HepG2 (cell line): ENCODE data around the gene MCRS1. TPM values are rescaled to one million over a fixed set of nuclear protein-coding genes. Genes with fewer than 3 reads are reported as not detected.

Experiments used
- AGO1 ChIP-seq: fragments of 200-400 bp; formaldehyde crosslinking; IDR thresholded peaks from 2 replicates; pipeline ENCODE4 v1.6.1; 2017; ENCODE audit warnings: mild to moderate bottlenecking, low read depth, low read length, moderate library complexity; ENCODE audit not compliant: poor library complexity, severe bottlenecking
- ATF7 ChIP-seq, 2 experiments: fragments of 450-650 bp in 1 of 2; sonication (generic) in 1 of 2; formaldehyde crosslinking in 1 of 2; IDR thresholded peaks; 2 replicates each; pipeline versions ENCODE4 v1.4.0 to v1.6.1; 2016 to 2020; ENCODE audit warnings: antibody characterized with exemption in 1 of 2, mild to moderate bottlenecking in 1 of 2, missing genetic modification reagents in 1 of 2
- BHLHE40 ChIP-seq: IDR thresholded peaks from 2 replicates; pipeline ENCODE4 v1.6.1; 2011; ENCODE audit warnings: low read length, improper control_type of control experiment
- EED ChIP-seq: sonication (generic); formaldehyde crosslinking; IDR thresholded peaks from 2 replicates; pipeline ENCODE4 v1.5.0; 2020; ENCODE audit warnings: mild to moderate bottlenecking, missing genetic modification reagents
- ESRRA ChIP-seq: sonication (generic); formaldehyde crosslinking; IDR thresholded peaks from 2 replicates; pipeline ENCODE4 v1.5.1; 2020; ENCODE audit warnings: mild to moderate bottlenecking, low read depth, missing genetic modification reagents
- FLYWCH1 ChIP-seq: sonication (generic); formaldehyde crosslinking; IDR thresholded peaks from 2 replicates; pipeline ENCODE4 v1.8.1; 2023; ENCODE audit warnings: mild to moderate bottlenecking, missing genetic modification reagents
- GATAD2A ChIP-seq: IDR thresholded peaks from 2 replicates; pipeline ENCODE4 v1.6.1; 2016
- GPBP1L1 ChIP-seq: sonication (generic); formaldehyde crosslinking; IDR thresholded peaks from 2 replicates; pipeline ENCODE4 v1.5.0; 2020; ENCODE audit warnings: mild to moderate bottlenecking, missing genetic modification reagents
- HNF1B ChIP-seq: sonication (generic); formaldehyde crosslinking; IDR thresholded peaks from 2 replicates; pipeline ENCODE4 v1.5.1; 2020; ENCODE audit warnings: mild to moderate bottlenecking, moderate library complexity, missing genetic modification reagents
- LBX2 ChIP-seq: sonication (generic); formaldehyde crosslinking; IDR thresholded peaks from 2 replicates; pipeline ENCODE4 v1.5.0; 2020; ENCODE audit warnings: missing genetic modification reagents, mild to moderate bottlenecking, borderline replicate concordance
- MAFF ChIP-seq: IDR thresholded peaks from 2 replicates; pipeline ENCODE4 v1.6.1; 2011; ENCODE audit warnings: low read depth, low read length, improper control_type of control experiment
- MYNN ChIP-seq: sonication (generic); formaldehyde crosslinking; IDR thresholded peaks from 2 replicates; pipeline ENCODE4 v1.4.0; 2020; ENCODE audit warnings: mild to moderate bottlenecking, low read depth, missing genetic modification reagents
- POLR2G ChIP-seq: fragments of 200-400 bp; formaldehyde crosslinking; IDR thresholded peaks from 2 replicates; pipeline ENCODE4 v1.6.1; 2018; ENCODE audit warnings: mild to moderate bottlenecking, low read depth, low read length, moderate library complexity
- SP4 ChIP-seq: sonication (generic); formaldehyde crosslinking; IDR thresholded peaks from 2 replicates; pipeline ENCODE4 v1.8.1; 2023; ENCODE audit warnings: mild to moderate bottlenecking, missing genetic modification reagents
- TBP ChIP-seq: sonication (generic); formaldehyde crosslinking; IDR thresholded peaks from 2 replicates; pipeline ENCODE4 v1.5.0; 2020; ENCODE audit warnings: missing genetic modification reagents
- TBX2 ChIP-seq: sonication (generic); formaldehyde crosslinking; IDR thresholded peaks from 2 replicates; pipeline ENCODE4 v1.5.0; 2020; ENCODE audit warnings: missing genetic modification reagents, mild to moderate bottlenecking, borderline replicate concordance
- TCF7L2 ChIP-seq: IDR thresholded peaks from 2 replicates; pipeline ENCODE4 v1.6.1; 2011; ENCODE audit warnings: mild to moderate bottlenecking, low read depth, low read length, moderate library complexity
- ZBTB7A ChIP-seq: sonication (generic); formaldehyde crosslinking; IDR thresholded peaks from 2 replicates; pipeline ENCODE4 v1.8.0; 2022; ENCODE audit warnings: mild to moderate bottlenecking, missing genetic modification reagents
- ZNF224 ChIP-seq: sonication (generic); formaldehyde crosslinking; IDR thresholded peaks from 2 replicates; pipeline ENCODE4 v1.5.0; 2020; ENCODE audit warnings: mild to moderate bottlenecking, missing genetic modification reagents
- ZNF235 ChIP-seq: sonication (generic); formaldehyde crosslinking; IDR thresholded peaks from 2 replicates; pipeline ENCODE4 v1.8.1; 2023; ENCODE audit warnings: mild to moderate bottlenecking, missing genetic modification reagents, borderline replicate concordance
- ZNF253 ChIP-seq: sonication (generic); formaldehyde crosslinking; IDR thresholded peaks from 2 replicates; pipeline ENCODE4 v1.8.0; 2022; ENCODE audit warnings: mild to moderate bottlenecking, missing genetic modification reagents, borderline replicate concordance
- ZNF274 ChIP-seq: sonication (generic); formaldehyde crosslinking; IDR thresholded peaks from 2 replicates; pipeline ENCODE4 v1.5.1; 2020; ENCODE audit warnings: mild to moderate bottlenecking, missing genetic modification reagents
- ZNF333 ChIP-seq: sonication (generic); formaldehyde crosslinking; IDR thresholded peaks from 2 replicates; pipeline ENCODE4 v1.4.0; 2020; ENCODE audit warnings: mild to moderate bottlenecking, missing genetic modification reagents, borderline replicate concordance
- ZNF530 ChIP-seq: sonication (generic); formaldehyde crosslinking; IDR thresholded peaks from 2 replicates; pipeline ENCODE4 v1.5.0; 2020; ENCODE audit warnings: low read depth, mild to moderate bottlenecking, missing genetic modification reagents
- ZNF562 ChIP-seq: sonication (generic); formaldehyde crosslinking; IDR thresholded peaks from 2 replicates; pipeline ENCODE4 v1.8.0; 2022; ENCODE audit warnings: missing genetic modification reagents, borderline replicate concordance
- ZNF589 ChIP-seq: sonication (generic); formaldehyde crosslinking; conservative IDR thresholded peaks from 2 replicates; pipeline ENCODE4 v1.8.0; 2022; ENCODE audit warnings: mild to moderate bottlenecking, moderate library complexity, missing genetic modification reagents
- ZNF644 ChIP-seq: IDR thresholded peaks from 2 replicates; pipeline ENCODE4 v1.6.1; 2016; ENCODE audit warnings: low read depth
- ZNF790 ChIP-seq: sonication (generic); formaldehyde crosslinking; IDR thresholded peaks from 2 replicates; pipeline ENCODE4 v1.8.0; 2022; ENCODE audit warnings: missing genetic modification reagents, mild to moderate bottlenecking, borderline replicate concordance
- ZSCAN9 ChIP-seq: IDR thresholded peaks from 2 replicates; pipeline ENCODE4 v1.6.1; 2016; ENCODE audit warnings: borderline replicate concordance
- polyA plus RNA-seq, 8 experiments: library from polyadenylated mRNA; depleted of rRNA in 3 of 8; stranded (reverse) in 7 of 8; unstranded in 1 of 8; fragments of >200 nt; fragmentation: Illumina TruSeq in 4 of 8; extraction: Trizol in 4 of 8; gene quantifications; 2 replicates each; pipeline versions ENCODE4 v1.2.1 to v1.2.3, GENCODE V29; 2011 to 2016; ENCODE audit warnings: low read depth in 4 of 8, missing spikeins in 1 of 8, mixed read lengths in 1 of 8; ENCODE audit not compliant: insufficient read depth in 1 of 8
- total RNA-seq, 5 experiments: library from RNA; depleted of rRNA; stranded (reverse); fragments of >200 nt; fragmentation: Illumina TruSeq; extraction: Trizol; gene quantifications; 2 replicates each; pipeline ENCODE4 v1.2.3, GENCODE V29; 2016; ENCODE audit warnings: low read depth in 1 of 5

Gene MCRS1
- total and polyA plus RNA-seq, 2 of the 13 experiments (the other 11 are each of a cell fraction or from before 2014, with no cell fraction given), result 51.0 to 66.3 TPM

DNA sequence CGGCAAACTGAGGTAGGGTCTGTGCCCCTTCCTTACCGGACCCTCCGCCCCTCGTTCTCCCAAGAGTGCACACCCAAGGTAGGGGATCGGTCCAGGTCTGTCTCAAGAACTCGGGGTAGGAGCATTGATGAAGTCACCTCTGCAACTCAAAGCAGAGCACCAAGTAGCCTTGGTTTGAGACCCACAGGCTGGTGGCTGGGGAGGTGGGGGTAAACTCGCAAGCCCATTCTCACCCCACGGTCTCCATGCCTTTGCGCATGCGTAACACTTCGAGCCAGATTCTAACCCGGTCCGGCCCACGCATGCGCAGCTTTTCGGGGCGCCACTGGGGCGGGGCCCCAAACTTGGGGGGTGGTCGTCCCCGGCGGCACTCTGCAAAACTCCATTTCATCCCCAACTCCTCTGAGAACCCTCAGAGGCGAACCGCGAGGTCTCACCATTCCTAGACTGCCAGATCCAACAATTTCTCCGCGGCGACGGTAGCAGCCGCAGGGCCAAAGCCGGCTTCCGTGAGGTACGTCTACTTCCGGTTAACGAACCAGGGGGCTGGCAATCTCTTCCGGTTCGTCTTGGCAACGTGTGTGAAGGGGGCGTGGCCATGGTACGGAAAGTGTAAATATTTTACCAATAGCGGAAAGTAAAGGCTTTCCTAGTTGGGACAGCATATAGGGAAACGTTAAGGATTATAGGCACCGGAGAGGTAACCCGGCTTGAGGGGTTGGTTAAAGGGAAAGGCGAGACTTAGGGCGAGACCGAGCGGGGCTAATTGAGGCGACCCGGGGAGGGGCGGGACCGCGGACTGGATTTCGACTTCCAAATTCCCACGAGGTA lies at the start of gene MCRS1 (continued):
- TF ChIP-seq HNF1B (CRISPR knock-in tag), result peak; percentile 81
- TF ChIP-seq POLR2G, result peak; percentile 96
- TF ChIP-seq SP4, result peak; percentile 78
- no peak for TF ChIP-seq ZBTB7A (CRISPR knock-in tag)
- no peak for TF ChIP-seq ZNF790
- peak; percentile 35; the same call in 1 of the 2 replicates for TF ChIP-seq GATAD2A (CRISPR knock-in tag)
- 0 out of 2 replicates have a peak, but pooled peaks have one; percentile 47 for TF ChIP-seq ZSCAN9 (CRISPR knock-in tag)
- TF ChIP-seq FLYWCH1, result no peak
- peak; percentile 71 for TF ChIP-seq TBX2 (CRISPR knock-in tag)
- TF ChIP-seq ZNF235, result 0 out of 2 replicates have a peak, but pooled peaks have one; percentile 57
- no peak for TF ChIP-seq ZNF253 (CRISPR knock-in tag)
- no peak for TF ChIP-seq TBP (CRISPR knock-in tag)
- TF ChIP-seq LBX2, result no peak
- no peak for TF ChIP-seq ZNF530 (CRISPR knock-in tag)
- TF ChIP-seq ZNF224, result peak; percentile 34; the same call in 1 of the 2 replicates
- no peak for TF ChIP-seq EED
- no peak for TF ChIP-seq AGO1
- TF ChIP-seq ZNF274 (CRISPR knock-in tag), result no peak
- TF ChIP-seq GPBP1L1 (CRISPR knock-in tag), result no peak
- no peak; the same call in 1 of the 2 replicates for TF ChIP-seq ESRRA (CRISPR knock-in tag)
- no peak for TF ChIP-seq ATF7 (IDR thresholded peaks at IDR 0.05)
- TF ChIP-seq ATF7 (CRISPR knock-in tag; IDR thresholded peaks at IDR 0.05), result no peak
- TF ChIP-seq ZNF589 (CRISPR knock-in tag), result no peak
- no peak for TF ChIP-seq ZNF644
- TF ChIP-seq ZNF562 (CRISPR knock-in tag), result no peak
- no peak for TF ChIP-seq MYNN (CRISPR knock-in tag)
- TF ChIP-seq MAFF, result no peak
- peak; percentile 37; the same call in 1 of the 2 replicates for TF ChIP-seq ZNF333 (CRISPR knock-in tag)
- TF ChIP-seq TCF7L2, result no peak
- TF ChIP-seq BHLHE40, result 0 out of 2 replicates have a peak, but pooled peaks have one; percentile 17
